Stromal cell of bone marrow (primary cell): ENCODE data around the gene GANC.
"Not testable (repeated sequence)": the region's sequence is repeated elsewhere in the genome, so short reads cannot be mapped to it uniquely, and the experiment has no call there.

Experiments used
- DNase-seq: peaks from one replicate; pipeline ENCODE4 v3.0.0-alpha.2; 2012; ENCODE audit warnings: low read depth

The GANC gene

DNA sequence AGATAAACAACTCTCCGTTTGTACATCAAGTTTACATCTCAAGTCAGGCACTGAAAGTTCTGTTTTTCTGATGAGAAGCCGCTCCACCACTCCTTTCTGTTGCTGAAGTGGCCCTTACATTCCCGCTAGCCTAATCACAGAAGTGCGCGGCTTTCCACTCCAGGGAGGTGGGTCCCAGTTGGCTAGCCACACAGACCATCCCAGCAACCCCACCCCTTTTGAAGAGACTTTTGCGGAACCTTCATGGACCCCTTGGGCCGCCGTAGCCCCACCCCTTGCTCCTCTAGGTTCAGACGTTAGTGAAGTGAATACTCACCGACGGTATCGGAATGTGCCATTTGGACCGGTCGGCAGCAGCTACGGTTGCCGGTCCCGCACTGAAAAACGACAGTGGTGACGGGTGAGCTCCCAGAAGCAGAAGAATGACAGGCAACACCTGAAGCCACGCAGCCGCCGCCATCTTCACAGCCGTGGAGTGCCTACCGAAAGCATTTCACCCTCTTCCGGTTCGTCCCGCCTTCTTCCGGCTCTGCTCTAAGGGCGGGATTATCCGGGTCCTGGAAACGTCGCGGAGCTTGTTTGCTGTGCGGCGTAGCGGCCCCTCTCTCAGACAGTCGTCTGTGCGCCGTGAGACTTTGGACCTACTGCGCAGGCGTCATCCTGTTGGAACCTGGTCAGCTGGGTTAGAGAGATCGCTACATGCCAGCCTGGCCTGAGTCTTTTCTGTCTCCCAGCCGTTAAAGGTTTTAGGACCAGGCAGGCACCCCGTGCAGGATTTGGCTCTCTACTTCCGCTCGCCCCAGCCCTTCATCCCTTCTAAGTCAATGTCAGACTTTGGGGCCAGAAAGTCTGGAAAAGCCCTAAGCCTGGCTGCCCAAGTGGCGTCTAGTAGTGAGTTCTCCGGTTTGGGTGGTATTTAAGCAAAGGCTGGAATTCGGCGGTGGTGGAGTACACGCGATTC, at the start of gene GANC, which contains the start of gene TMEM87A:
TSS of gene GANC (plus strand) at position 263 of the 961 bp plus-strand sequence. CDS start 1,281 bp downstream, outside the sequence.
TSS of gene TMEM87A (minus strand) at position 495 of the 961 bp plus-strand sequence. CDS start at position 460, 35 bp downstream.
- peak; percentile 98 for DNase-seq

DNA sequence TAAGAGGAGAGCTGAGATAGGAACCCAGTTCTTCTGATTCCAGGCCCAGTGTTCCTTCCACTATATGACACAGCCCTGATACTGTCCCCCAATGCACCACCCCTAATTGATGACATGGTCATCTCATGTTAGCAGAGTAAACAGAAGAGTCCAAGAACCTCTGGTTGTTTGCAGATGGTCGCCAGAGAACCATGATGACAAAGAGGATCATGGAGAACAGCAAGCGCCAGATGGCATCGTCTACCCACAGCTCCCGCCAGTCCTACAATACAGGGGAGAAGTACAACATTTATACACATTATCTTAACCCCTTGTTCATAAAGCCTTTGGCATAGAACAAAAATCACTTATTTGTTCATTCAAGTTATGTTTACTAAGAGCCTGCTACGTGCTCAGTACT, 46.4 kb upstream of the GANC start:
- DNase-seq = no peak

- no peak for DNase-seq
These were observed 45.0 kb upstream of the GANC start for GRCh38 chr15:42228036-42228435.

DNA sequence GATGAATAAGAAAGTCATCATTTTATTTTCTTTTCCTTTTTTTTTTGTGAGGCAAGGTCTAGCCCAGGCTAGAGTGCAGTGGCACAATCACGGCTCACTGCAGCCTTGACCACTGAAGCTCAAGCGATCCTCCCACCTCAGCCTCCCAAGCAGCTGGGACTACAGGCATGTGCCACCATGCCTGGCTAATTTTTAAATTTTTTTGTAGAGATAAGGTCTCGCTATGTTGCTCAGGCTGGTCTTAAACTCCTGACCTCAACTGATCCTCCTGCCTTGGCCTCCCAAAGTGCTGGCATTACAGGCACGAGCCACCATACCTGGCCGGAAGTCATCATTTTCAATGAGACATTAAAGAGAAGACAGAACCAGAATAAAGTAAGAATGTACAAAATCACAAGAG, 44.0 kb upstream of the GANC start:
- not testable (repeated sequence) for DNase-seq

DNA sequence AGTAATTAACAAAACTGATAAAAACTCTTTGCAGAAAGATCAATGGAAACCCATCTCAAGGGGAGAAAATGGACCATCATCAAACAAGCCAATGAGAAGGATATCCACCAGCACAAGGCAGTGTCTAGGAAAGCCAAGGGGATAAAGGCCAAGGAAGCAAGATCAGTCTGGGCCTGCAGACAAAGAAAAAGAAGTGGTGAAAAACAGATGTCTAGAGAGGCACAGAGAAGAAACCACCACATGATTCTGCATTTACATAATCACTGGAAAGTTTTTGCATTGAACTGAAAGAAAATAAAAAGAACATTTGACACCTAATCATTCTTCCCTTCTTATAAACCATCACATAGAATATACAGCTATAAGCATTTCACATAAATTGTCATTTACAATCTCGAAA, 41.9 kb upstream of the GANC start:
- DNase-seq = no peak

- DNase-seq = no peak
These were observed 40.4 kb upstream of the GANC start for GRCh38 chr15:42232606-42233005.

DNA sequence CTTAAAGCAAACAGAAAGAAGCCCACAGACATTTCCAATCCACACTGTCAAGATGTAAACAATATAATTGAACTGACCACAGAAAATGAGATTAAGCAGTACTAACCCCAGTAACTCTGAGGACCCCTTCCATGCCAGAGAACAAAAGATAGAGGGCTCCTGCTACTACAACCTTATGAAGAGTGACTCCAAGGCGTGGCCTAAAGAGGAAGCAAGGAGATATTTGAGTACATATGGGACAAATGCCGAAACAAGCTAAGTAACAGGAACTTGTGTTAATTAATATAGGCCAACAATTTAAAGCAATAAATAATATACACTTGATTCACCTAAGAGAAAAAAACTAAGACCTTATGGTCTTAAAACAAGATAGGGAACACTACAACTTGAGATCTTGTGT, 39.9 kb upstream of the GANC start:
- DNase-seq = no peak

GRCh38 chr15:42239528-42240182, 33.3 kb upstream of the GANC start:
- no peak for DNase-seq

GRCh38 chr15:42240823-42241222, 32.2 kb upstream of the GANC start:
- DNase-seq = no peak

- DNase-seq = no peak
These were observed 19.7 kb upstream of the GANC start for GRCh38 chr15:42253300-42253699.

GRCh38 chr15:42264795-42265194, 8.2 kb upstream of the GANC start:
- DNase-seq = no peak

DNA sequence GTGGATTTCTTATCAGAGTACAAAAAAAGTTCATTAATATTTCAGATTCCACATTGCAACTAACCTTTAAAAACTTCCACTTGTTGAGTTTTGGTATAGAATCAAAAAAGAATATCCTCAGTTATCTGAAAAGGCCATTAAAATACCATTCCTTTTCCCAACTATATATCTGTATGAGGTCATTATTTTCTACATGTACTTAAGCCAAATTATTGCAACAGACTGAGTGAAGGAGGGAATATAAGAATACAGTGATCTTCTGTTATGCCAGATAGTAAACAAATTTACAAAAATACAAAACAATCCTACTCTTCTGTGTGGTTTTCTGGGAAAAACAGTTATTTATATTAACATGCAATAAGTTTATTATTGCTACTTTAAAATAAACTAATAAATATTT, 5.7 kb upstream of the GANC start:
- no peak for DNase-seq

- no peak for DNase-seq
These were observed 2.5 kb upstream of the GANC start for GRCh38 chr15:42270551-42270950.

DNA sequence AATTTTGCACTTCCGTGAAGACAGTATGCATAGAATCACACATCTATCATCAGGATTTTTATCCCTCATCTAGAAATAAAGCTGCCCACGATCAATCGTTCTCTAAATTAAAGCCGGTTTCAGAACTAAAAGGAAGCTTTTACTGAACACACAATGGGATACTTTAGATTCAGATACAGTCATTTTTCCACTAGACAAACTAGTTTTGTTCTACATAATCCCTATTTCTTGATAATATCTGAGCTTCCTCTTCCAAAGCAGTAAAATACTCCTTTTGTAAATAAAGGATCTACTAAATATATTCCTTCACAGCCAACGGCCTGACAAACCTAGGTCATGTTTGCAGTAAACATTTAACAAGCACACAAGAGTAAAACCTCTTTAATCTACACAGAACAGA, 2.0 kb upstream of the GANC start:
- DNase-seq = no peak

DNA sequence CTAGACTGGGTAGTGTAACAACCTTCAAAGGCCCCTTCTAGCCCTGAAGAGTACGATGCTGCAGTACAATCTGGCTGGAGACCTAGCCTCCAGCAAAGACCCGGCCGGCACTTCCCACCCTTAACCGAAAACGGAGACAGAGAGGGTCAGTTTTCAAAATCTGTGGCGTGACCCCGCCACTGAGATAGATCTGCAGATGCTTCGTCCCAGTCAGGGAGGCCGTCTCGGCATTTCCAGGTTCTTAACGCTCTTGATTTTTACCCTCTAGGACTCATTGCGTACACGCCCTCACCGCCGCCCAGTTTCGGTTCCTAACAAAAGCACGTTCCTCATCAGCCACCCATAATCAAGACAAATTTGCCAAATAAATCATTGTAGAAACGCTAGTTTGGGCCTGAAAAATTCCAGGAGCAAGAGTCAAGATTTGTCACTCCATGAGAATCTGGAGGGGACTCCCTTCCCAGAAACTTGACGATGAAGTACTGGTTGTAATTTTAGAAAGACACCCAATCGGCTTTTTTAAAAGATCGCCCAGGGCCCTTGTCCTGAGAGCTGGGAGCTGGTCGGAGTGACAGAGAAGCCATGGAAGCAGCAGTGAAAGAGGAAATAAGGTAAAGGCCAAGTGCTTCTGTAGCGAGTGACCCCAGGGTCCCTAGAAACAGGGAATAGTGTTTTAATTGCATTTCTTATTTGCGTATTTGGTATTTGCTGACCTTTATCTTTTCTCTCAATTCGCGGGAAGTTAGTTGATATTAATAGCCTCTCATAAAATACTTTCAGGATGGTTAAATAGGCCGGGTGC, 1.1 kb downstream of the GANC start:
- peak; percentile 51 for DNase-seq

DNA sequence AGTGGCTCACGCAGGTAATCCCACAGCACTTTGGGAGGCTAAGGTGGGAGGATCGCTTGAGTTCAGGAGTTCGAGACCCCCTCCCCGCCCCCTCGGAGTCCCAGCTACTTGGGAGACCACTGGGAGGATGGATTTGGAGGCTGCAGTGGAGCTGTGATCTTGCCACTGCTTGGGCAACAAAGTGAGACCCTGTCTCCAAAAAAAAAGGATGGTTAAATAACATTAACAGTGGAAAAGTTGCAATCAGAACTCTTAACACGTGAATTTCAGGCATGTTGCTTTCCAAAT, 1.6 kb downstream of the GANC start:
- no peak for DNase-seq

- no peak for DNase-seq
These were observed 2.9 kb downstream of the GANC start for GRCh38 chr15:42275780-42276391.

- no peak for DNase-seq
These were observed 3.8 kb downstream of the GANC start for GRCh38 chr15:42276762-42277161.

GRCh38 chr15:42279234-42279723, 6.3 kb downstream of the GANC start:
- no peak for DNase-seq

DNA sequence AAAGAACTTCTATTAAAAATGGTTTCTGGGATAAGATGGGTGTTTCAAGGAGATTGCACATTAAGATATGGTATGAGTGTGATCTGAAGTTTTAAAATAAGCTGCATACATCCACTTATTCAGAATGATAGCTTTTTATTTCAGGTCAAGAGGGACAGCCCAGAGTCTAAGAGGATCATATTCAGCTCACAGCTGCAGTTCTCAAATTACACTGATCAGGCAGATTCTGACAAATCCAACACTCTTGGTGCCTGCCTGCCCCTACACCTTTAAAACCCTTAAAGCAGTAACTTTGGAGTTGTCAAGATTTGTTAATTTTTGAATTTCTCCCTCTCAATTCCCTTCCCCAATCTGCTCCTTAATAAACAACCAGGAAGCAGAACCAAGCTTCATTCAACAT, 9.3 kb downstream of the GANC start:
- DNase-seq = no peak

DNA sequence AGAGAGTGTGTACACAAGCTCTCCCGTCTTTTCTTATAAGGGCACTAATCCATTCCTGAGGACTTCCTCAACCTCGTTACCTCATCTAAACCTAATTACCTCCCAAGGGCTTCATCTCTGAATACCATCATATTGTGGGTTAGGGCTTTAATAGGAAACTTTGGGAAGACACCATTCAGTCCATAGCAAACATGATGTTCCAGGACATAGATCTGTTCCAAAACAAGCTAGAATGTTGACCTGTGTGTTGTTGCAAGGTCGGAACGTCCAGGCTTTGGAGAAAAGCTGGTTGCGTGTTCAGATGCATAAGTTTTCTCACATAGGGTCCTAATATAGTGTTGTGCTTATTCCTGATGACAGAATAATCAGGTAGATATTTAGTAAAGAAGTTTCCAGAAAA, 9.9 kb downstream of the GANC start:
- no peak for DNase-seq

DNA sequence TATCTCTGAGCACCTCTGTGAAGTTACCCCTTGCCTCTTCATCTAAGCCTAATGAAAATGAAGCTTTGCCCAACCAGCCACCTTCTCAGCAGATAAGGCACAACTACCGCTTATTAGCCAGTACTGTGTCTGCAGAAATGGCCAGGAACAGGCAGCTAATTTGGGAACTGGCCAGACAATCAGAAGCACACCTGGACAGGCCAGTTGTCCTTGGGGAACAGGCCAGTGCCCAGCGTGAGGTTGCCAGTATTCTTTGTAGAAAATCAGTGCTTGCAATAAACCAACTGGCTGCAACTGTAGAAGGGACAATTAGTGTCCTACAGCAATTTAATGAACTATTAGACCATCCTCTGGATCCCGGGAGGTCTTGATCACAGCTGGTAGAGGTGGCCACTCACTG, 10.7 kb downstream of the GANC start:
- DNase-seq = no peak
